GM18861 (cell line): Measurements from ENCODE around the gene KIF22.
"Not testable (repeated sequence)": the region's sequence is repeated elsewhere in the genome, so short reads cannot be mapped to it uniquely, and the experiment has no call there.

Source experiments
- ATAC-seq: cut with Tn5 transposase; IDR thresholded peaks from one replicate; pipeline ENCODE4 v1.9.1; 2021; ENCODE audit not compliant: unreplicated experiment

KIF22 gene

DNA sequence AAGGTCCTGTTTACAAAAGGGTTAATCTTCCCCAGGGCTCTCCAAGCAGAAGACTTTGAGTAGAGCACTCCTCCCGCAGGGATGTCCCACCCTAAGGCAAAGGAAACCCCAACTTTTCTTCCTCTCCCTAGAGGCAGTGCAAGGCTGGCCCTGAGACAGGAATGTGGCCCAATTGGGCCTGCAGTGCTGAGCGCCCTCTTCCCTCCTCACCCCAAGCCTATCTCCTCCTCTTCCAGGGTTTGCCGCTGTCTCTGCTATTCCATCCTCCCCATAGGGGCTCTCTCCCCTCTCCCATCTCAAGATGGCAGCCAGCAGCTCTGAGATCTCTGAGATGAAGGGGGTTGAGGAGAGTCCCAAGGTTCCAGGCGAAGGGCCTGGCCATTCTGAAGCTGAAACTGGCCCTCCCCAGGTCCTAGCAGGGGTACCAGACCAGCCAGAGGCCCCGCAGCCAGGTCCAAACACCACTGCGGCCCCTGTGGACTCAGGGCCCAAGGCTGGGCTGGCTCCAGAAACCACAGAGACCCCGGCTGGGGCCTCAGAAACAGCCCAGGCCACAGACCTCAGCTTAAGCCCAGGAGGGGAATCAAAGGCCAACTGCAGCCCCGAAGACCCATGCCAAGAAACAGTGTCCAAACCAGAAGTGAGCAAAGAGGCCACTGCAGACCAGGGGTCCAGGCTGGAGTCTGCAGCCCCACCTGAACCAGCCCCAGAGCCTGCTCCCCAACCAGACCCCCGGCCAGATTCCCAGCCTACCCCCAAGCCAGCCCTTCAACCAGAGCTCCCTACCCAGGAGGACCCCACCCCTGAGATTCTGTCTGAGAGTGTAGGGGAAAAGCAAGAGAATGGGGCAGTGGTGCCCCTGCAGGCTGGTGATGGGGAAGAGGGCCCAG is 22.4 kb downstream of the KIF22 start:
- no peak for ATAC-seq

DNA sequence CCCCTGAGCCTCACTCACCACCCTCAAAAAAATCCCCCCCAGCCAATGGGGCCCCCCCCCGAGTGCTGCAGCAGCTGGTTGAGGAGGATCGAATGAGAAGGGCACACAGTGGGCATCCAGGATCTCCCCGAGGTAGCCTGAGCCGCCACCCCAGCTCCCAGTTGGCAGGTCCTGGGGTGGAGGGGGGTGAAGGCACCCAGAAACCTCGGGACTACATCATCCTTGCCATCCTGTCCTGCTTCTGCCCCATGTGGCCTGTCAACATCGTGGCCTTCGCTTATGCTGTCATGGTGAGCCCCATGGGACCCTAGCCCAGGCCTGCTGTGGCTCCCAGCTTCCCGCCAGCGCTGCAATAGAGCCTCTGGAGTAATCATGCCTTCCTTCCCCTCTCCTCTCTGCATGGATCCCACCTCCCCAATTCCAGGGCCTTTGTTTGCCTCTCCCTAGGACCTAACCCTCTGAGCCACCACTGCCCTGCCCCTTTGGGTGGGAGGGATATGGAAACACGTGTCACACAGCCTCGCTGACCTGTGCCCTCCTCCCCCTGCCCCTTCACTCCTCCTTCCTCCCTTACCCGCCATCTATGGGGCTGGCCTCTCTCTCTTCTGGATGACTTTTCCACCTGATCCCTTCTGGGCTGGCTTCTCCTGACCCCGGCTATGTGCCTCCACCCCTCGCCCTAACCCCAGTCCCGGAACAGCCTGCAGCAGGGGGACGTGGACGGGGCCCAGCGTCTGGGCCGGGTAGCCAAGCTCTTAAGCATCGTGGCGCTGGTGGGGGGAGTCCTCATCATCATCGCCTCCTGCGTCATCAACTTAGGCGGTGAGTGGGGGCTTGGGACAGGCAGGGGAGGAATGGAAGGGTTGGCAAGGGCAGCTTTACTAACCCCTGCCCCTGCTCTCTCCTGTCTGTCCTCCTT is 23.4 kb downstream of the KIF22 start:
- no peak for ATAC-seq

DNA sequence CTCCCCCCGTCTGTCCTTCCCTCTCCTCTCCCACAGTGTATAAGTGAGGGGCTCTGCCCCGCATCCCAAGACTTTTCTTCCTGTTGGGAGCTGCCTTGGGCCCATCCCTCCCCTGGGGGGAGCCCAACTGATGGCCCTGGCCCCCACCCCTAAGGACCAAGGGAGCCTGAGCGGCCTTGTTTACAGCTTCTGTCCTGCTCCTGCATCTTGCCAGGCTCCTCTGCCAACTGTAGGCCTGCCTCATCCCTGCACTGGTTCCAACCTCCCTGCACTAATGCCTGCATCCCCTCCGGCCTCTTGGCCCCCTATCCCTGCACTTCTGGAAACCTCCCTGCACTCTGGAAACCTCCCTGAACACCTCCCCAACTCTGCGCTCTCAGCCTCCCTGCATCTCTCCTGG is 24.0 kb downstream of the KIF22 start:
- ATAC-seq, result no peak

DNA sequence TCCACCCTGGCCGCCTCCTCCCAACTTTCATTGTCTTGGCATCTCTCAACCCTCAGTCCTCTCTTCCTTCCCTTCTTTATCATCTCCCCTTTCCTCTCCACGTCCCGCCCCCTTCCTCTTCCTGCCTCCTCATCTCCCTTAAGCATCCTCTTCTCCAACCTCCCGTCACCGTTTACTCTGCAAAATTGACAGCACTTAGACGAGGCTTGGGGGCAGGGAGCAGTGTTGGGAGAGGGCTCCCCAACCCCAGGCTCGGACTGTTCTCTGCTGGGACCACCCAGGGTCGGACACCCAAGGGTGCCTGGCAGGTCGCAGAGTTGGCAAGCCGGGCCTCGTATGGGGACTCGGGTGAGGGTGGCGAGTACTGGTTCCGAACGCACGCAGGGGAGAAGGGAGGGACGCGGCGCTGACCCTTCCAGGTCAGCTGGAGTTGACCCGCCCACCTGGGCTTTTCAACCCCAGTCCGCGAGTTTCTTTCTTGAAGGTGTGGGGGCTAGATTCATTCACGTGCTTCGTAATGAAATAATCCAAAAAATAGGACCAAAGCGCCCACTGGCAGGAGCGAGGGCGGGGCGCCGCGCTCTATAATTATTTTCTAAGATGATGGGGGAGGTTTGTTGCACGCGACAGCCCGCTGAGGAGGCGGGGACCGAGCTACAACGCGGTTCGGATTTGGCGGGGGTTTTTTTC is 24.6 kb downstream of the KIF22 start:
- no peak for ATAC-seq

DNA sequence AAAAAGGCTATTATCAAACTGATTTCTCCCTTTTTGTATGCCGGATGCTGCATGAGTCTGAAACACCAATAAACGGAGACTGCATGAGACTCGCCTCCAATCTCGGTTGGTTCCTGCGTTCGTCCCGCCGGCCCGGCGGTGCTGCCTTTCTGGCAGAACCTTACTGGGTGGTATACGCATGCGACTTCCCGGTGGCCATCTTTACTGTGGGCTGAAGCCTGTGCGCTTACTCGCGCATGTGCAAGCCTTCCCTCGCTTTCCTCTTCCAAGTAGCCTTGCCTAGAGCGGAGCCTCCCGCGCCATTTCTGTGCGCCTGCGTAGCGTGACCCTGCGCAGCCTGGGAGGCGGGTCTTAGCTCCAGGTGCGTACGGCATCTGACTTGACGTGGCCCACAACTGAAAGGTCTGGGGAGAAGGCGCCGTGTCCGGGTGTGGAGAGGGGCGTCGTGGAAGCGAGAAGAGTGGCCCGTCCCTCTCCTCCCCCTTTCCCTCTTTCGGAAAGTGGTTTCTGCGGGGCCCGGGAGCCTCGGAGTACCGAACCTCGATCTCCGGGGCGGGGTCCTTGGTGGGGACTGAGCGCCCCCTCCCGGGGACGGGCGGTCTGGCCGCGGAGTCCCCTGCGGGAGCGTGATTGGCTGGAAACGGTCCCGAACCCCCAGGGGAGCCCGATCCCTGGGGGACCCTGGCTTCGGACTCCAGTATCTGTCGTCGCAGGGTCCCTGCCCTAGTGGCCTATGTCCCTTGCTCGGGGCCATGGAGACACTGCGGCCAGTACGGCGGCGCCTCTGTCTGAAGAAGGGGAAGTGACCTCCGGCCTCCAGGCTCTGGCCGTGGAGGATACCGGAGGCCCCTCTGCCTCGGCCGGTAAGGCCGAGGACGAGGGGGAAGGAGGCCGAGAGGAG is 25.5 kb downstream of the KIF22 start, which contains the start of gene PAGR1:
Gene PAGR1, plus strand, starts transcription at position 360 of the 901 bp plus-strand sequence. Its CDS starts 374 bp downstream, at position 734.
- peak; percentile 47 for ATAC-seq

DNA sequence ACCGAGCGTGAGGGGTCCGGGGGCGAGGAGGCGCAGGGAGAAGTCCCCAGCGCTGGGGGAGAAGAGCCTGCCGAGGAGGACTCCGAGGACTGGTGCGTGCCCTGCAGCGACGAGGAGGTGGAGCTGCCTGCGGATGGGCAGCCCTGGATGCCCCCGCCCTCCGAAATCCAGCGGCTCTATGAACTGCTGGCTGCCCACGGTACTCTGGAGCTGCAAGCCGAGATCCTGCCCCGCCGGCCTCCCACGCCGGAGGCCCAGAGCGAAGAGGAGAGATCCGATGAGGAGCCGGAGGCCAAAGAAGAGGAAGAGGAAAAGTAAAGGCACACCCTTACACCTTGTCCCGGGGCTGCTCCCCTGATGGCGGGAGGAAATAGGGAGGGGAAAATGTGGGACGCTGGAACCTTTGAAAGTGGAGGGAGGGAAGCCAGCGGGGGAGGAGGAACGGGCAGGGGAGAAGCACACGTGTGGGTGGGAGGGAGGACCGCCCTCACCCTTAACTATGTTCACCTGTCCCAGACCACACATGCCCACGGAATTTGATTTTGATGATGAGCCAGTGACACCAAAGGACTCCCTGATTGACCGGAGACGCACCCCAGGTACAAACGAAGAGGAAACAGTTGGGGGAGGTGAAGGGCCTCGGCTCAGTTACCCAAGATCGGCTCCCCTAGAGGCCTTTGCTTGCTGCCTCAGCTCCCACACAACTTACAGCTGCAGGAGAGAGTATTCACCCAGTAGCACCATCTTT is 26.3 kb downstream of the KIF22 start:
- no peak for ATAC-seq

DNA sequence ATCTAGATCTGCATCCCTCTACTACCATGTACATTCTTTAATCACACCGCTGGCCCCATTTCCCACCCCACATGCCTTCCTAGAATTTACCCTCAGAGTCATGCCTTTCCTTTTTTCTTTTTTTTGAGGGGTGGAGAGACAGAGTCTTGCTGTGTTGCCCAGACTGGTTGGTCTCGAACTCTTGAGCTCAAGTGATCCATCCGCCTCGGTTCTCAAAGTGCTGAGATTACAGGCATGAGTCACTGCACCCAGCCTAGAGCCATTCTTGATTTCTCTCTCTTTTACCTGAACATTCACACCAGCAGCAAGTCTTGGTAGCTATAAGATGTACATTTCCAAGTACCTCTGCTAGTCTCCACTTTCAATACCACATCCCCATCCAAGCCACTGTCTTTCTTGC is 27.5 kb downstream of the KIF22 start:
- no peak for ATAC-seq

- no peak for ATAC-seq
Measured at GRCh38 chr16:29819506-29819905, 29.0 kb downstream of the KIF22 start.

DNA sequence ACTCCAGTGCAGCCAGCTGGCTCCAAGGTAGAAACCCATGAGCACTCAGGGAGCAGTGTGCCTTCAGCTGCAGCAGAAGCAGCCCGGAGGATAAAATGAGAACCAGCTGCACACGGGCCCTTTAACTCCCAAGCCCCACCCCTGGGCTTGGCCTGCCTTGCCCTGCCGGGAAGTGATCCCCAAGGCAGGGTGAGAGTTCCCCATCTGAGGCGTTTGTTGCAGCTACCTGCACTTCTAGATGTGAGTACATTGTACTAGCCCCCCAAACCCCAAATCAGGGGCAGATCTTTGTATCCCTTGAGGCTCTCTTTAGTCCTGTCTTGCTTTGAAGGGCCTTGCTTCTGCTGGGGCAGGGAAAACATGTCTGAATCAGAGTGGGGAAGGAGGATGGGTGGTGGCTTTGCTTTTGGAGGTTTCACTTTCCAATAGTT is 29.7 kb downstream of the KIF22 start, which contains the start of gene MVP:
Gene MVP, plus strand, starts transcription at position 192 of the 431 bp plus-strand sequence. CDS start 10,088 bp downstream, outside the sequence.
- no peak for ATAC-seq

DNA sequence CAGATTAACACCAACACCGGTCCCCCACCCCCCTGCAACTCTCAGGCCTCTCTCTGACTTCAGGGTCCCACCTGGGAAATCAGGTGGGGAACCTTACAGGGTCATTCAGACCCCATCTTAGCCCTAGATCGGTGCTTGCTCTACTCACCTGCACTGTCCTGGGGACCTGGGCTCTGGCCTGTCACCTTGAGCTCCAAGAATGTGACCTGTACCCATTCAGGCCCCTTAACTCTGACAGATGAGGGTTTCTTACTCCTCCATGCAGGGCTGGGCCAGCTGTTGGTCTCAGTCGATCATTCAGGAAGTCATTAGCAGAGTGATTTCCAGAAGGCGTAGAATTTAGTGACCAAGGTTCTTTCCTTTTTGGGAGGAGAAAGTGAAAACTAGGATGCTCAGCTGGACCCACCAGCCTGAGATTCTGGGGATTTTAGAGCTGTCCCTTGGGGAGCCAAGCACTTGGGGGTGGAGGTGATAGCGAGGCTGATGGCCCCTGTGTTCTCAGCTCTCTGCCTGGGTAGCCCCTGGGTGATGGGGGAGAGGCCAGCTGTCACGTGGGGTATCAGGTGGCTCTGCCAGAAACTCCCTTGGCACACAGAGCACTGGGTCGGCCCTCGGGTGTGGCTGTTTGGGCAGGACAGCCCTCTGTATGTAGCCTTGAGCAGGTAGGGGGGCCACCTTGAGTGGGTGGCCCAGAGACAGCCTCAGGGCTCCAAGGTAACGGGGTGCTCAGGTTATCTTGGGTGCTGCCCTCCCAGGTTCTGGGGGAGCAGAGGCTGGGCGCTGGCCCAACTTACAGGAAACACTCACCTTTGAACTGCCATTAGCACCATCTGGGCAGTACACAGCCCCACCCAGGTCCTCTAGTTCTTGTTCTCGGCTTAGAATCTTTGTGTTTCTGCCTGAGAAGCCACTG is 30.4 kb downstream of the KIF22 start:
- peak; percentile 28 for ATAC-seq

DNA sequence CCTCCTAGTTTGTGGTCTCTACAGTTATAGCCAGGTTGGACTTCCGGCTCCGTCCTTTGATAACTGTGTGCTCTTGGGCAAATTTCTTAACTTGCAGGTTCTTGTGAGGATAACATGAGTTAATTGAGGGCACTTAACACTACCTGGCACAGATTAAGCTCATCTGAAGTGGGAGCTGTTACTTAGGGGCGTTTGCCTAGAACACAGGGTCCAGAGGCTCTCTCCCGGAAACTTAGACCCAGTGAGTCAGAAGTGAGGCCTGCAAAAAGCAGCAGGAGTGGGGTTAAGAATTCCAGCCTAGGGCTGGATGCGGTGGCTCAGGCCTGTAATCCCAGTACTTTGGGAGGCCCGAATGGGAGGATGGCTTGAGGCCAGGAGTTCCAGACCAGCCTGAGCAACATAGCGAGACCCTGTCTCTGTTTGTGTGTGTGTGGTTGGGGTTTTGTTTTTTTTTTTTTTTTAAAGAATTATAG is 31.1 kb downstream of the KIF22 start:
- no peak for ATAC-seq

GRCh38 chr16:29824589-29825144 is 34.1 kb downstream of the KIF22 start:
- ATAC-seq, result no peak

- ATAC-seq, result no peak
Measured at GRCh38 chr16:29825145-29826044, 34.8 kb downstream of the KIF22 start.

DNA sequence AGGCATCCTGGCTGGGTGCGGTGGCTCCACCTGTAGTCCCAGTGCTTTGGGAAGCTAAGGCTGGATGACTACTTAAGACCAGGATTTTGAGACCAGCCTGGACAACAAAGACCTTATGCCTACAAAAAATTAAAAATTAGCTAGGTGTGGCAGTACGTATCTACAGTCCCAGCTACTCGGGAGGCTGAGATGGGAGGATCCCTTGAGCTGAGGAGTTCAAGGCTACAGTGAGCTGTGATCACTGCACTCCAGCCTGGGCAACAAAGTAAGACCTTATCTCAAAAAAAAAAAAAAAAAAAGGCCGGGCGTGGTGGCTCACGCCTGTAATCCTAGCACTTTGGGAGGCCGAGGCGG is 35.8 kb downstream of the KIF22 start:
- ATAC-seq, result no peak

- no peak for ATAC-seq
Measured at GRCh38 chr16:29830774-29831173, 40.2 kb downstream of the KIF22 start.

- no peak for ATAC-seq
Measured at GRCh38 chr16:29831490-29831889, 40.9 kb downstream of the KIF22 start.

- not testable (repeated sequence) for ATAC-seq
Measured at GRCh38 chr16:29833219-29833618, 42.7 kb downstream of the KIF22 start.
